ENCODE measurements around the gene GRN. TPM values are rescaled to one million over a fixed set of nuclear protein-coding genes. Genes with fewer than 3 reads are reported as not detected.
A peak's percentile ranks its signal among the peaks of the same experiment; 100 is the strongest.

GRN gene
- total and polyA plus RNA-seq, 9 of the 15 experiments (the other 6 are each of a cell fraction or from before 2014, with no cell fraction given) = 5.4 to 75.3 (median 20.7) TPM

- TF ChIP-seq RREB1 (CRISPR knock-in tag; IDR thresholded peaks at IDR 0.05) = peak; percentile 46; the same call in 1 of the 2 replicates
- 0 out of 2 replicates have a peak, but pooled peaks have one; percentile 13 for TF ChIP-seq ZNF583 (CRISPR knock-in tag; IDR thresholded peaks at IDR 0.05)
- TF ChIP-seq RBM39 (optimal IDR thresholded peaks at IDR 0.05; ENCODE audit: low read depth, low read length) = no peak
- TF ChIP-seq HDAC3 (IDR thresholded peaks at IDR 0.05; ENCODE audit: borderline replicate concordance, partially characterized antibody) = no peak
- peak; percentile 95 for TF ChIP-seq CCNT2 (IDR thresholded peaks at IDR 0.05; ENCODE audit: borderline replicate concordance, extremely low read depth, insufficient read length, low read depth, low read length)
- TF ChIP-seq ZKSCAN8 (CRISPR knock-in tag; IDR thresholded peaks at IDR 0.05) = no peak
- peak; percentile 60; the same call in 1 of the 2 replicates for TF ChIP-seq LARP7 (IDR thresholded peaks at IDR 0.05)
- TF ChIP-seq ZNF408 (CRISPR knock-in tag; IDR thresholded peaks at IDR 0.05; ENCODE audit: low read depth) = peak; percentile 100; the same call in 1 of the 2 replicates
- TF ChIP-seq KDM5B (IDR thresholded peaks at IDR 0.05; ENCODE audit: insufficient replicate concordance, low read depth, low read length) = peak; percentile 75
- TF ChIP-seq ZNF449 (CRISPR knock-in tag; IDR thresholded peaks at IDR 0.05) = no peak
- TF ChIP-seq MCM2 (IDR thresholded peaks at IDR 0.05; ENCODE audit: low read depth) = no peak
- TF ChIP-seq MEIS2 (IDR thresholded peaks at IDR 0.05; ENCODE audit: partially characterized antibody) = peak; percentile 24
- peak; percentile 16 for TF ChIP-seq NCOA4 (IDR thresholded peaks at IDR 0.05; ENCODE audit: partially characterized antibody)
- peak; percentile 59; the same call in 1 of the 2 replicates for TF ChIP-seq ZFX (CRISPR knock-in tag; IDR thresholded peaks at IDR 0.05)
- TF ChIP-seq HDAC1 (IDR thresholded peaks at IDR 0.05) = peak in 1 of 2 experiments; percentile 83; a peak in 2 of 4 replicates
- TF ChIP-seq PHF21A (IDR thresholded peaks at IDR 0.05; ENCODE audit: borderline replicate concordance, low read depth) = 0 out of 2 replicates have a peak, but pooled peaks have one; percentile 10
- no peak for TF ChIP-seq ZNF133 (CRISPR knock-in tag; IDR thresholded peaks at IDR 0.05)
- no peak for TF ChIP-seq MED1 (CRISPR knock-in tag; IDR thresholded peaks at IDR 0.05; ENCODE audit: borderline replicate concordance)
- no peak for TF ChIP-seq CC2D1A (IDR thresholded peaks at IDR 0.05)
Measured at GRCh38 chr17:44324571-44325275, 20.4 kb upstream of the GRN start, which contains the start of gene SLC25A39 (continued).

Measured in K562 (cell line).